Panc1 (cell line): ENCODE data around the gene HLCS. TPM values are rescaled to one million over a fixed set of nuclear protein-coding genes. Genes with fewer than 3 reads are reported as not detected.

ENCODE experiments used
- ATAC-seq: fragments of 200-7000 bp; cut with Tn5 transposase; 2 replicates; pipeline ENCODE4 v1.9.1; 2020; ENCODE audit warnings: mild to moderate bottlenecking, moderate library complexity
- BruUV-seq: library from RNA; stranded (reverse); fragments of 400-500 nt; replicated peaks from 2 replicates; lab custom pipeline; 2021; lab: Mats Ljungman, UMichigan
- CTCF ChIA-PET: fragments of 300-600 bp; sonication (Branson Sonifier 250); formaldehyde crosslinking; loops from one replicate; lab custom pipeline; 2022; ENCODE audit warnings: antibody characterized with exemption; lab: Charles Lee
- POLR2A ChIA-PET: fragments of 300-600 bp; sonication (Branson Sonifier 250); formaldehyde crosslinking; loops from one replicate; lab custom pipeline; 2022; ENCODE audit warnings: antibody characterized with exemption; lab: Charles Lee
- DNase-seq: peaks from one replicate; pipeline ENCODE4 v3.0.0-alpha.2; 2010; ENCODE audit warnings: low read depth, low spot score
- H3K27ac ChIP-seq: 2 replicates; pipeline ENCODE4 v1.5.1; 2011; ENCODE audit warnings: mild to moderate bottlenecking, low read length, inconsistent platforms
- H3K27me3 ChIP-seq: fragments of 200-500 bp; sonication (Bioruptor generic); 2 replicates; pipeline ENCODE4 v1.6.0; 2014; ENCODE audit warnings: low read length, inconsistent platforms; ENCODE audit not compliant: control insufficient read depth, insufficient read depth
- H3K36me3 ChIP-seq: fragments of 200-500 bp; sonication (Bioruptor generic); 2 replicates; pipeline ENCODE4 v1.5.1; 2014; ENCODE audit warnings: inconsistent platforms, mild to moderate bottlenecking, low read length, moderate library complexity; ENCODE audit not compliant: control insufficient read depth, insufficient read depth
- H3K4me1 ChIP-seq: 2 replicates; pipeline ENCODE4 v1.5.1; 2011; ENCODE audit warnings: inconsistent platforms, mild to moderate bottlenecking, low read length, moderate library complexity; ENCODE audit not compliant: control insufficient read depth, insufficient read depth
- H3K4me3 ChIP-seq, 2 experiments: 2 replicates each; pipeline ENCODE4 v1.5.1; 2011 to 2012; ENCODE audit warnings: low read depth in 2 of 2, low read length in 2 of 2, mild to moderate bottlenecking in 2 of 2, inconsistent platforms in 1 of 2, moderate library complexity in 1 of 2
- H3K9me3 ChIP-seq: fragments of 200-500 bp; sonication (Bioruptor generic); 2 replicates; pipeline ENCODE4 v1.5.1; 2014; ENCODE audit warnings: low read depth, mild to moderate bottlenecking, inconsistent platforms, low read length, moderate library complexity; ENCODE audit not compliant: control insufficient read depth, insufficient read depth
- POLR2AphosphoS5 ChIP-seq: IDR thresholded peaks from 2 replicates; pipeline ENCODE4 v1.6.1; 2012; ENCODE audit warnings: mild to moderate bottlenecking, low read depth, low read length, moderate library complexity
- SIN3A ChIP-seq: IDR thresholded peaks from 2 replicates; pipeline ENCODE4 v1.6.1; 2012; ENCODE audit warnings: low read depth, mild to moderate bottlenecking, low read length, moderate library complexity, borderline replicate concordance; ENCODE audit not compliant: insufficient read depth
- TCF7L2 ChIP-seq: IDR thresholded peaks from 2 replicates; pipeline ENCODE4 v1.6.1; 2011; ENCODE audit warnings: mild to moderate bottlenecking, low read depth, low read length, inconsistent platforms
- in situ Hi-C: cut with HindIII; loops from 2 replicates; pipeline ENCODE4 v1.10.0; 2016; ENCODE audit warnings: low sequenced_read_pairs, low pct_unique_long_range_greater_than_20kb
- intact Hi-C: fragments of 100-400 bp; cut with micrococcal nuclease; formaldehyde crosslinking; loops from one replicate; pipeline ENCODE4 v1.10.0; 2022; ENCODE audit not compliant: unreplicated experiment
- total RNA-seq: library from RNA; stranded (reverse); gene quantifications from one replicate; pipeline ENCODE4 v1.2.1, GENCODE V29; 2021; ENCODE audit not compliant: unreplicated experiment
- TF ChIP-seq, protein P1 (sequence below): fragments of 450-650 bp; IDR thresholded peaks from 2 replicates; pipeline ENCODE4 v1.5.1; 2017; ENCODE audit warnings: mild to moderate bottlenecking
- TF ChIP-seq, protein P2 (sequence below), 2 experiments: IDR thresholded peaks; 2 replicates each; pipeline ENCODE4 v1.6.1; 2011 to 2012; ENCODE audit warnings: low read depth in 2 of 2, control low read depth in 1 of 2, low read length in 1 of 2, mild to moderate bottlenecking in 1 of 2, moderate library complexity in 1 of 2; ENCODE audit not compliant: insufficient read depth in 1 of 2

HLCS gene
- total RNA-seq, 1 experiment from 2014 or later = 15.3 TPM

DNA sequence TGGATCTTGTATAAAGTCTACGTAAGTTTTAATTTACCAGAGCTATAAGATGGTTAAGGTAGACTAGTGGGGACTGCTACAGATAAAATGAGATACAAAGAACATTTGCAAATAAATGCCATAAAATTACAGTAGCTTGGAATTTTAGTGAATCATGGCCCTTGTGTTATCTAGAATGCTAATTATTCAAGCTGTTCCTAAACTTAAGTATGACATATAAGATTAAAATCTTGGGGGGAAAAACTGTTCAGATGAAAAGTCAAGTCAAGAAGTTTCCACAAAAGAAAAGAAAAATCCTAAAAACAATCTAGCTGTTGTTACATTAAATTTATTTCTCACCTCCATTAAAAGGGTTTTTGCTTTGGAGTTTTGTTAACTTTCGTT lies 215.9 kb downstream of the HLCS start:
- Histone ChIP-seq H3K27me3 (no peaks in the 10 kb centered on the region), H3K36me3 (no peaks in the 10 kb centered on the region), H3K9me3 (no peaks in the 10 kb centered on the region), H3K4me3 (no peak overlapping the region), H3K27ac (no peak overlapping the region), H3K4me1 (0 out of 2 replicates have a peak, but pooled peaks cover 3% of the 10 kb centered on the region)
- in situ Hi-C loops = no loop called here
- ChIA-PET POLR2A (no interaction called here), CTCF (no interaction called here)
- ATAC-seq = no peak
- DNase-seq = no peak
- no peak for TF ChIP-seq SIN3A
- TF ChIP-seq, protein P1, sequence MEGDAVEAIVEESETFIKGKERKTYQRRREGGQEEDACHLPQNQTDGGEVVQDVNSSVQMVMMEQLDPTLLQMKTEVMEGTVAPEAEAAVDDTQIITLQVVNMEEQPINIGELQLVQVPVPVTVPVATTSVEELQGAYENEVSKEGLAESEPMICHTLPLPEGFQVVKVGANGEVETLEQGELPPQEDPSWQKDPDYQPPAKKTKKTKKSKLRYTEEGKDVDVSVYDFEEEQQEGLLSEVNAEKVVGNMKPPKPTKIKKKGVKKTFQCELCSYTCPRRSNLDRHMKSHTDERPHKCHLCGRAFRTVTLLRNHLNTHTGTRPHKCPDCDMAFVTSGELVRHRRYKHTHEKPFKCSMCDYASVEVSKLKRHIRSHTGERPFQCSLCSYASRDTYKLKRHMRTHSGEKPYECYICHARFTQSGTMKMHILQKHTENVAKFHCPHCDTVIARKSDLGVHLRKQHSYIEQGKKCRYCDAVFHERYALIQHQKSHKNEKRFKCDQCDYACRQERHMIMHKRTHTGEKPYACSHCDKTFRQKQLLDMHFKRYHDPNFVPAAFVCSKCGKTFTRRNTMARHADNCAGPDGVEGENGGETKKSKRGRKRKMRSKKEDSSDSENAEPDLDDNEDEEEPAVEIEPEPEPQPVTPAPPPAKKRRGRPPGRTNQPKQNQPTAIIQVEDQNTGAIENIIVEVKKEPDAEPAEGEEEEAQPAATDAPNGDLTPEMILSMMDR = no peak
- no peak for TF ChIP-seq POLR2AphosphoS5
- intact Hi-C loops = loop anchor here (10.0 kb wide), 2 partner anchors 94 to 174 kb away; no protein-coding TSS in a partner anchor
- BruUV-seq = no TSS peak

DNA sequence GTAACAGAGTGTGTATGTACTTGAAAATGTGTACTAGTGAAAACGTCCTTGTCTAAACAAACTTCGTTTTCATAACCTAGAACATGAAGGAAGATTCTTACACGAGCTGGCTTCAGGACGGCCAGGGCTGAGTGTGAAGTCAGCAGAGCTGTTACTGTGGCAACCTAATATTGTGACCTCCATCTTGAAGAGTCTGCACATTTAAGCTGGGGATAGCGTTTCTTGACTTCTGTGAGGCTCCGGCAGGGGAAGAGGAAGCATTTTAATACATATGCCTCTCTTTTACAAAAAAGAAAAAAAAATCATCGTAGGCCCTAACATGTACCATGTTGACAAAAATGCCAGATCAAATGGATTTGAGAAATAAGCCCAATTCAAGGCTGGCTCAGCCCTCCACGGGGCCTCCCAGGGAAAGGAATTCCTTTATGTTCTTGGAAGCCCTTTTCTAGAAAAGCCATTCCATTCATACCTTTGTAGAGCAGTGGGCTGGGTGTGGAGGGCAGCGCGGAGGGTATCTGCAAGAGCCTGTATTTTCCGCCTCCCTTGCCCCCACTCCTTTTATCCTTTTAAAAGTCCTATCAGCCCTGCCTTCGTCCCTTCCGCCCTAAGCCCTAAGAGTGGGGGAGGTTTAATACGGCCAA lies 216.4 kb downstream of the HLCS start:
- Histone ChIP-seq H3K27me3 (no peaks in the 10 kb centered on the region), H3K4me3 (no peak overlapping the region), H3K27ac (no peak overlapping the region), H3K36me3 (no peaks in the 10 kb centered on the region), H3K4me1 (0 out of 2 replicates have a peak, but pooled peaks cover 3% of the 10 kb centered on the region), H3K9me3 (no peaks in the 10 kb centered on the region)
- ChIA-PET POLR2A (no interaction called here), CTCF (no interaction called here)
- TF ChIP-seq POLR2AphosphoS5 (no peak), TCF7L2 (no peak), SIN3A (no peak)
- TF ChIP-seq, protein P1 = no peak
- TF ChIP-seq, protein P2, sequence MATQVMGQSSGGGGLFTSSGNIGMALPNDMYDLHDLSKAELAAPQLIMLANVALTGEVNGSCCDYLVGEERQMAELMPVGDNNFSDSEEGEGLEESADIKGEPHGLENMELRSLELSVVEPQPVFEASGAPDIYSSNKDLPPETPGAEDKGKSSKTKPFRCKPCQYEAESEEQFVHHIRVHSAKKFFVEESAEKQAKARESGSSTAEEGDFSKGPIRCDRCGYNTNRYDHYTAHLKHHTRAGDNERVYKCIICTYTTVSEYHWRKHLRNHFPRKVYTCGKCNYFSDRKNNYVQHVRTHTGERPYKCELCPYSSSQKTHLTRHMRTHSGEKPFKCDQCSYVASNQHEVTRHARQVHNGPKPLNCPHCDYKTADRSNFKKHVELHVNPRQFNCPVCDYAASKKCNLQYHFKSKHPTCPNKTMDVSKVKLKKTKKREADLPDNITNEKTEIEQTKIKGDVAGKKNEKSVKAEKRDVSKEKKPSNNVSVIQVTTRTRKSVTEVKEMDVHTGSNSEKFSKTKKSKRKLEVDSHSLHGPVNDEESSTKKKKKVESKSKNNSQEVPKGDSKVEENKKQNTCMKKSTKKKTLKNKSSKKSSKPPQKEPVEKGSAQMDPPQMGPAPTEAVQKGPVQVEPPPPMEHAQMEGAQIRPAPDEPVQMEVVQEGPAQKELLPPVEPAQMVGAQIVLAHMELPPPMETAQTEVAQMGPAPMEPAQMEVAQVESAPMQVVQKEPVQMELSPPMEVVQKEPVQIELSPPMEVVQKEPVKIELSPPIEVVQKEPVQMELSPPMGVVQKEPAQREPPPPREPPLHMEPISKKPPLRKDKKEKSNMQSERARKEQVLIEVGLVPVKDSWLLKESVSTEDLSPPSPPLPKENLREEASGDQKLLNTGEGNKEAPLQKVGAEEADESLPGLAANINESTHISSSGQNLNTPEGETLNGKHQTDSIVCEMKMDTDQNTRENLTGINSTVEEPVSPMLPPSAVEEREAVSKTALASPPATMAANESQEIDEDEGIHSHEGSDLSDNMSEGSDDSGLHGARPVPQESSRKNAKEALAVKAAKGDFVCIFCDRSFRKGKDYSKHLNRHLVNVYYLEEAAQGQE (IDR thresholded peaks at IDR 0.05; ENCODE audit: insufficient read depth in 1 of 2, low read depth in 2 of 2, low read length in 1 of 2) = no peak
- BruUV-seq = no TSS peak
- intact Hi-C loops = loop anchor here (10.0 kb wide), 2 partner anchors 95 to 175 kb away; no protein-coding TSS in a partner anchor
- no peak for DNase-seq
- in situ Hi-C loops = no loop called here
- no peak for ATAC-seq
